ENCODE data around the gene FSTL5. TPM values are rescaled to one million over a fixed set of nuclear protein-coding genes. Genes with fewer than 3 reads are reported as not detected.

The FSTL5 gene
- total and polyA plus RNA-seq, 2 experiments from 2014 or later = 0.29 to 0.57 TPM

GRCh38 chr4:161530710-161531109 lies 633.1 kb downstream of the FSTL5 start:
- WGBS (ENCODE audit: low lambda C conversion rate, missing lambda C conversion rate) = 59% methylated on average over 1 of the region's 1 CpG
- TF ChIP-seq EZH2 (IDR thresholded peaks at IDR 0.05; ENCODE audit: borderline replicate concordance) = no peak
- Histone ChIP-seq H3K9me3 (ENCODE audit: low read depth) (no peaks in the 10 kb centered on the region), H3K4me3 (no peak overlapping the region), H4K20me1 (ENCODE audit: insufficient read depth, poor library complexity, severe bottlenecking) (no peaks in the 10 kb centered on the region), H3K9me2 (replicated peaks; ENCODE audit: insufficient read depth) (no peaks in the 10 kb centered on the region), H3K27ac (no peak overlapping the region), H3K36me3 (replicated peaks; ENCODE audit: insufficient read depth, low read depth) (no peaks in the 10 kb centered on the region), H3K79me2 (no peaks in the 10 kb centered on the region), H3K4me2 (no peak overlapping the region), H3K27me3 (no peaks in the 10 kb centered on the region), H3K4me1 (ENCODE audit: insufficient read depth) (no peaks in the 10 kb centered on the region), H2AFZ (no peak overlapping the region)
- DNase-seq (ENCODE audit: low spot score) = no peak

- TF ChIP-seq EZH2phosphoT487 (IDR thresholded peaks at IDR 0.05; ENCODE audit: low read depth, severe bottlenecking, unreplicated experiment) (no peak), EZH2 (IDR thresholded peaks at IDR 0.05; ENCODE audit: borderline replicate concordance) (no peak), CTCF (IDR thresholded peaks at IDR 0.05; ENCODE audit: poor library complexity) (no peak)
- H3K4me2 ChIP-seq = no peak overlapping the region
- WGBS (ENCODE audit: low lambda C conversion rate, missing lambda C conversion rate) = 66% methylated on average over 1 of the region's 1 CpG
Measured at GRCh38 chr4:161525121-161525520, 638.7 kb downstream of the FSTL5 start.

GRCh38 chr4:161522031-161522430 lies 641.8 kb downstream of the FSTL5 start:
- Histone ChIP-seq H2AFZ (no peak overlapping the region), H3K27ac (no peak overlapping the region), H4K20me1 (ENCODE audit: insufficient read depth, poor library complexity, severe bottlenecking) (no peaks in the 10 kb centered on the region), H3K4me1 (ENCODE audit: insufficient read depth) (no peaks in the 10 kb centered on the region), H3K36me3 (replicated peaks; ENCODE audit: insufficient read depth, low read depth) (no peaks in the 10 kb centered on the region), H3K4me2 (no peak overlapping the region), H3K4me3 (no peak overlapping the region), H3K27me3 (no peaks in the 10 kb centered on the region), H3K9me2 (replicated peaks; ENCODE audit: insufficient read depth) (no peaks in the 10 kb centered on the region), H3K9me3 (ENCODE audit: low read depth) (no peaks in the 10 kb centered on the region), H3K79me2 (no peaks in the 10 kb centered on the region)
- DNase-seq (ENCODE audit: low spot score) = no peak
- WGBS (ENCODE audit: low lambda C conversion rate, missing lambda C conversion rate) = 58% methylated on average over 3 of the region's 3 CpGs
- no peak for TF ChIP-seq CTCF (IDR thresholded peaks at IDR 0.05; ENCODE audit: poor library complexity)
- TF ChIP-seq EZH2phosphoT487 (IDR thresholded peaks at IDR 0.05; ENCODE audit: low read depth, severe bottlenecking, unreplicated experiment) = no peak
- no peak for TF ChIP-seq EZH2 (IDR thresholded peaks at IDR 0.05; ENCODE audit: borderline replicate concordance)

More at GRCh38 chr4:161525121-161525520, 638.7 kb downstream of the FSTL5 start:
- H4K20me1 ChIP-seq (ENCODE audit: insufficient read depth, poor library complexity, severe bottlenecking) = no peaks in the 10 kb centered on the region
- H2AFZ ChIP-seq = no peak overlapping the region
- H3K27me3 ChIP-seq = no peaks in the 10 kb centered on the region
- DNase-seq (ENCODE audit: low spot score) = no peak
- no peaks in the 10 kb centered on the region for H3K79me2 ChIP-seq
- H3K9me3 ChIP-seq (ENCODE audit: low read depth) = no peaks in the 10 kb centered on the region
- H3K9me2 ChIP-seq (replicated peaks; ENCODE audit: insufficient read depth) = no peaks in the 10 kb centered on the region
- no peak overlapping the region for H3K27ac ChIP-seq
- H3K36me3 ChIP-seq (replicated peaks; ENCODE audit: insufficient read depth, low read depth) = no peaks in the 10 kb centered on the region
- H3K4me1 ChIP-seq (ENCODE audit: insufficient read depth) = no peaks in the 10 kb centered on the region
- no peak overlapping the region for H3K4me3 ChIP-seq

GRCh38 chr4:161519611-161520010 lies 644.2 kb downstream of the FSTL5 start:
- 100% methylated on average over 2 of the region's 2 CpGs for WGBS (ENCODE audit: low lambda C conversion rate, missing lambda C conversion rate)
- Histone ChIP-seq H3K9me2 (replicated peaks; ENCODE audit: insufficient read depth) (no peaks in the 10 kb centered on the region), H3K27me3 (no peaks in the 10 kb centered on the region), H3K9me3 (ENCODE audit: low read depth) (no peaks in the 10 kb centered on the region), H4K20me1 (ENCODE audit: insufficient read depth, poor library complexity, severe bottlenecking) (no peaks in the 10 kb centered on the region), H3K79me2 (no peaks in the 10 kb centered on the region), H3K27ac (no peak overlapping the region), H3K4me1 (ENCODE audit: insufficient read depth) (no peaks in the 10 kb centered on the region), H3K4me3 (no peak overlapping the region), H2AFZ (no peak overlapping the region), H3K36me3 (replicated peaks; ENCODE audit: insufficient read depth, low read depth) (no peaks in the 10 kb centered on the region), H3K4me2 (no peak overlapping the region)
- no peak for DNase-seq (ENCODE audit: low spot score)
- no peak for TF ChIP-seq EZH2phosphoT487 (IDR thresholded peaks at IDR 0.05; ENCODE audit: low read depth, severe bottlenecking, unreplicated experiment)
- no peak for TF ChIP-seq EZH2 (IDR thresholded peaks at IDR 0.05; ENCODE audit: borderline replicate concordance)
- no peak for TF ChIP-seq CTCF (IDR thresholded peaks at IDR 0.05; ENCODE audit: poor library complexity)

Measured in hepatocyte (in vitro differentiated cells).